ENCODE results near the gene C1QTNF9. TPM values are rescaled to one million over a fixed set of nuclear protein-coding genes. Genes with fewer than 3 reads are reported as not detected.
"Not testable (repeated sequence)": the region's sequence is repeated elsewhere in the genome, so short reads cannot be mapped to it uniquely, and the experiment has no call there.

The C1QTNF9 gene
- total RNA-seq, 2 donors from 2014 or later, result 0.14 TPM; not detected in 1

- no peak overlapping the region for H3K4me3 Mint-ChIP-seq
- H3K4me1 Mint-ChIP-seq (ENCODE audit: low read depth), result no peaks in the 10 kb centered on the region
- H3K9me3 Mint-ChIP-seq, result no peaks in the 10 kb centered on the region
- ATAC-seq (replicated peaks in 1 of 2) (no peak), DNase-seq (no peak)
- H3K36me3 Mint-ChIP-seq (ENCODE audit: insufficient read depth in 2 of 2), result no peaks in the 10 kb centered on the region
- H3K27ac Mint-ChIP-seq, result no peak overlapping the region
- H3K27me3 Mint-ChIP-seq (ENCODE audit: low read depth), result no peaks in the 10 kb centered on the region
Observed at GRCh38 chr13:24313439-24313838, 4.1 kb downstream of the C1QTNF9 start.

- H3K9me3 Mint-ChIP-seq; H3K4me3 Mint-ChIP-seq; ATAC-seq (replicated peaks in 1 of 2); DNase-seq; H3K36me3 Mint-ChIP-seq (ENCODE audit: insufficient read depth in 2 of 2); H3K27ac Mint-ChIP-seq; H3K4me1 Mint-ChIP-seq (ENCODE audit: low read depth); H3K27me3 Mint-ChIP-seq (ENCODE audit: low read depth): not testable (repeated sequence)
Observed at GRCh38 chr13:24317835-24318234, 8.5 kb downstream of the C1QTNF9 start.

GRCh38 chr13:24318878-24319277, 9.5 kb downstream of the C1QTNF9 start:
- H3K9me3 Mint-ChIP-seq; H3K4me3 Mint-ChIP-seq; H3K4me1 Mint-ChIP-seq (ENCODE audit: low read depth); DNase-seq; H3K27ac Mint-ChIP-seq; H3K36me3 Mint-ChIP-seq (ENCODE audit: insufficient read depth in 2 of 2); ATAC-seq (replicated peaks in 1 of 2); H3K27me3 Mint-ChIP-seq (ENCODE audit: low read depth): not testable (repeated sequence)

GRCh38 chr13:24319641-24320040, 10.3 kb downstream of the C1QTNF9 start:
- ATAC-seq (replicated peaks in 1 of 2); DNase-seq; H3K4me1 Mint-ChIP-seq (ENCODE audit: low read depth); H3K27me3 Mint-ChIP-seq (ENCODE audit: low read depth); H3K9me3 Mint-ChIP-seq; H3K4me3 Mint-ChIP-seq; H3K27ac Mint-ChIP-seq; H3K36me3 Mint-ChIP-seq (ENCODE audit: insufficient read depth in 2 of 2): not testable (repeated sequence)

- not testable (repeated sequence) for DNase-seq; H3K4me1 Mint-ChIP-seq (ENCODE audit: low read depth); H3K27ac Mint-ChIP-seq
Observed at GRCh38 chr13:24321416-24321815, 12.0 kb downstream of the C1QTNF9 start.

GRCh38 chr13:24322470-24322869, 13.1 kb downstream of the C1QTNF9 start:
- peak in 1 of 2 donors; percentile 40 for ATAC-seq (replicated peaks in 1 of 2)
- H3K9me3 Mint-ChIP-seq; H3K27ac Mint-ChIP-seq; H3K36me3 Mint-ChIP-seq (ENCODE audit: insufficient read depth in 2 of 2); H3K4me3 Mint-ChIP-seq; H3K4me1 Mint-ChIP-seq (ENCODE audit: low read depth); DNase-seq: not testable (repeated sequence)
- H3K27me3 Mint-ChIP-seq (ENCODE audit: low read depth), result peaks cover 24% of the 10 kb centered on the region

More at GRCh38 chr13:24321416-24321815, 12.0 kb downstream of the C1QTNF9 start:
- not testable (repeated sequence) for H3K4me3 Mint-ChIP-seq; H3K9me3 Mint-ChIP-seq; ATAC-seq (replicated peaks in 1 of 2); H3K36me3 Mint-ChIP-seq (ENCODE audit: insufficient read depth in 2 of 2)
- peaks cover 17% of the 10 kb centered on the region for H3K27me3 Mint-ChIP-seq (ENCODE audit: low read depth)

GRCh38 chr13:24323036-24323738, 13.8 kb downstream of the C1QTNF9 start:
- Mint-ChIP-seq H3K27me3 (ENCODE audit: low read depth) (peaks cover 24% of the 10 kb centered on the region), H3K36me3 (ENCODE audit: insufficient read depth in 2 of 2) (no peaks in the 10 kb centered on the region), H3K9me3 (no peaks in the 10 kb centered on the region), H3K4me1 (ENCODE audit: low read depth) (no peaks in the 10 kb centered on the region), H3K27ac (no peak overlapping the region), H3K4me3 (no peak overlapping the region)
- ATAC-seq (replicated peaks in 1 of 2) (no peak), DNase-seq (no peak)

- no peak for ATAC-seq (replicated peaks in 1 of 2)
- no peak overlapping the region for H3K27ac Mint-ChIP-seq
- peaks cover 30% of the 10 kb centered on the region for H3K27me3 Mint-ChIP-seq (ENCODE audit: low read depth)
- H3K9me3 Mint-ChIP-seq, result no peaks in the 10 kb centered on the region
- H3K36me3 Mint-ChIP-seq (ENCODE audit: insufficient read depth in 2 of 2), result no peaks in the 10 kb centered on the region
- no peak overlapping the region for H3K4me3 Mint-ChIP-seq
- DNase-seq, result no peak
- no peaks in the 10 kb centered on the region for H3K4me1 Mint-ChIP-seq (ENCODE audit: low read depth)
Observed at GRCh38 chr13:24323739-24324075, 14.3 kb downstream of the C1QTNF9 start.

GRCh38 chr13:24327598-24327997, 18.2 kb downstream of the C1QTNF9 start:
- not testable (repeated sequence) for H3K4me1 Mint-ChIP-seq (ENCODE audit: low read depth); H3K36me3 Mint-ChIP-seq (ENCODE audit: insufficient read depth in 2 of 2); H3K9me3 Mint-ChIP-seq; DNase-seq; H3K27ac Mint-ChIP-seq; ATAC-seq (replicated peaks in 1 of 2)
- peaks cover 41% of the 10 kb centered on the region for H3K27me3 Mint-ChIP-seq (ENCODE audit: low read depth)
- peak overlapping the region in 1 of 2 donors; percentile 43 for H3K4me3 Mint-ChIP-seq

- H3K4me3 Mint-ChIP-seq, result peak overlapping the region in 1 of 2 donors; percentile 43
- ATAC-seq (replicated peaks in 1 of 2), result peak in 1 of 2 donors; percentile 15
- no peaks in the 10 kb centered on the region for H3K36me3 Mint-ChIP-seq (ENCODE audit: insufficient read depth in 2 of 2)
- DNase-seq, result no peak
- H3K4me1 Mint-ChIP-seq (ENCODE audit: low read depth), result no peaks in the 10 kb centered on the region
- H3K27ac Mint-ChIP-seq, result no peak overlapping the region
- H3K27me3 Mint-ChIP-seq (ENCODE audit: low read depth), result peaks cover 46% of the 10 kb centered on the region
- no peaks in the 10 kb centered on the region for H3K9me3 Mint-ChIP-seq
Observed at GRCh38 chr13:24328145-24328544, 18.8 kb downstream of the C1QTNF9 start.

- Mint-ChIP-seq H3K27ac (no peak overlapping the region), H3K9me3 (peaks cover 0 to 2% of the 10 kb centered on the region in 2 donors), H3K36me3 (ENCODE audit: insufficient read depth in 2 of 2) (no peaks in the 10 kb centered on the region), H3K4me3 (no peak overlapping the region), H3K27me3 (ENCODE audit: low read depth) (no peaks in the 10 kb centered on the region), H3K4me1 (ENCODE audit: low read depth) (no peaks in the 10 kb centered on the region)
- DNase-seq, result no peak
- no peak for ATAC-seq (replicated peaks in 1 of 2)
Observed at GRCh38 chr13:24338721-24339120, 29.3 kb downstream of the C1QTNF9 start.

- Mint-ChIP-seq H3K36me3 (ENCODE audit: insufficient read depth in 2 of 2) (no peaks in the 10 kb centered on the region), H3K4me1 (ENCODE audit: low read depth) (no peaks in the 10 kb centered on the region), H3K4me3 (no peak overlapping the region), H3K27ac (no peak overlapping the region), H3K9me3 (peaks cover 0 to 2% of the 10 kb centered on the region in 2 donors), H3K27me3 (ENCODE audit: low read depth) (no peaks in the 10 kb centered on the region)
- ATAC-seq (replicated peaks in 1 of 2) (no peak), DNase-seq (no peak)
Observed at GRCh38 chr13:24339937-24340607, 30.7 kb downstream of the C1QTNF9 start.

GRCh38 chr13:24340608-24340955, 31.2 kb downstream of the C1QTNF9 start:
- no peak for DNase-seq
- no peak overlapping the region for H3K4me3 Mint-ChIP-seq
- H3K9me3 Mint-ChIP-seq, result peaks cover 0 to 2% of the 10 kb centered on the region in 2 donors
- no peak for ATAC-seq (replicated peaks in 1 of 2)
- H3K4me1 Mint-ChIP-seq (ENCODE audit: low read depth), result no peaks in the 10 kb centered on the region
- no peaks in the 10 kb centered on the region for H3K27me3 Mint-ChIP-seq (ENCODE audit: low read depth)
- no peak overlapping the region for H3K27ac Mint-ChIP-seq
- H3K36me3 Mint-ChIP-seq (ENCODE audit: insufficient read depth in 2 of 2), result no peaks in the 10 kb centered on the region

- H3K36me3 Mint-ChIP-seq (ENCODE audit: insufficient read depth in 2 of 2), result no peaks in the 10 kb centered on the region
- ATAC-seq (replicated peaks in 1 of 2) (peak in 1 of 2 donors; percentile 34), DNase-seq (no peak)
- no peak overlapping the region for H3K27ac Mint-ChIP-seq
- no peak overlapping the region for H3K4me3 Mint-ChIP-seq
- H3K27me3 Mint-ChIP-seq (ENCODE audit: low read depth), result no peaks in the 10 kb centered on the region
- no peaks in the 10 kb centered on the region for H3K9me3 Mint-ChIP-seq
- no peaks in the 10 kb centered on the region for H3K4me1 Mint-ChIP-seq (ENCODE audit: low read depth)
Observed at GRCh38 chr13:24341439-24341838, 32.1 kb downstream of the C1QTNF9 start.

All from activated T-cell treated with anti-CD3 and anti-CD28 coated beads, Interleukin-2, amount 50 U/mL, for 72 hours (primary cell).